ENCODE results near the gene ACTG1.

The ACTG1 gene

GRCh38 chr17:81511804-81512561, 616 bp downstream of the ACTG1 start:
- DNase-seq (ENCODE audit: low read depth in 2 of 2): peak; percentile 29 to 46
- H3K4me3 ChIP-seq (replicated peaks in 1 of 2; ENCODE audit: low read depth in 2 of 2, low read length in 2 of 2): peak overlapping the region; percentile 86 to 91
- no peak for TF ChIP-seq CTCF (IDR thresholded peaks at IDR 0.05; ENCODE audit: low read depth, low read length)

GRCh38 chr17:81511554-81511803, 1.1 kb downstream of the ACTG1 start:
- no peak for TF ChIP-seq CTCF (IDR thresholded peaks at IDR 0.05; ENCODE audit: low read depth, low read length)
- peak overlapping the region; percentile 86 to 91 for H3K4me3 ChIP-seq (replicated peaks in 1 of 2; ENCODE audit: low read depth in 2 of 2, low read length in 2 of 2)
- no peak for DNase-seq (ENCODE audit: low read depth in 2 of 2)

GRCh38 chr17:81510785-81511553, 1.6 kb downstream of the ACTG1 start:
- peak overlapping the region; percentile 86 to 91 for H3K4me3 ChIP-seq (replicated peaks in 1 of 2; ENCODE audit: low read depth in 2 of 2, low read length in 2 of 2)
- no peak for TF ChIP-seq CTCF (IDR thresholded peaks at IDR 0.05; ENCODE audit: low read depth, low read length)
- peak in 1 of 2 donors; percentile 49 for DNase-seq (ENCODE audit: low read depth in 2 of 2)

- peak in 1 of 2 donors; percentile 46 for DNase-seq (ENCODE audit: low read depth in 2 of 2)
- H3K4me3 ChIP-seq (replicated peaks in 1 of 2; ENCODE audit: low read depth in 2 of 2, low read length in 2 of 2): peak overlapping the region; percentile 86 to 91
- TF ChIP-seq CTCF (IDR thresholded peaks at IDR 0.05; ENCODE audit: low read depth, low read length): no peak
These were observed 2.4 kb downstream of the ACTG1 start for GRCh38 chr17:81509972-81510784.

- no peak for TF ChIP-seq CTCF (IDR thresholded peaks at IDR 0.05; ENCODE audit: low read depth, low read length)
- H3K4me3 ChIP-seq (replicated peaks in 1 of 2; ENCODE audit: low read depth in 2 of 2, low read length in 2 of 2): peak overlapping the region; percentile 86 to 91
- peak in 1 of 2 donors; percentile 51 for DNase-seq (ENCODE audit: low read depth in 2 of 2)
These were observed 3.2 kb downstream of the ACTG1 start for GRCh38 chr17:81509207-81509971.

GRCh38 chr17:81508639-81509206, 3.9 kb downstream of the ACTG1 start:
- peak; percentile 76 to 78 for DNase-seq (ENCODE audit: low read depth in 2 of 2)
- TF ChIP-seq CTCF (IDR thresholded peaks at IDR 0.05; ENCODE audit: low read depth, low read length): no peak
- H3K4me3 ChIP-seq (replicated peaks in 1 of 2; ENCODE audit: low read depth in 2 of 2, low read length in 2 of 2): peak overlapping the region; percentile 86 to 91

Measured in cardiac fibroblast (primary cell).